ENCODE measurements around the gene ADGRG4.

DNA sequence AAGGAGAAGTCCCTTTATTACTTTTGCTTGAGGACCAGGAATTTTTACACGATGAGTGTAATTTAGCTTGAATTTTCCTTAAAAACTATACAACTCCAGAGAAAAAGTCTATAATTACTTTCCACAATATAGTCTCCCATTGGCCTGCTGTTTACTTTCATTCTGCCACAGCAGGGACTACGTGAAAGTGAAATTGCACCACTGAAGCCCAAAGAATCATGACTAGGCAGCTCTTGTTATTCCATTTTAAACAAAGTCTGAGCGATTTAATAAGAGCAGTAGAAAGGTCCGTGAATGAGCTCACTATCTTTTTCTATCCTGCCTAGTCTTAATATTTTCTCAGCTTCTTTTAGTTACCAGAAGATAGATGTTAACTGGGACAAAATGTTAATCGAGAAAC is 68.6 kb downstream of the ADGRG4 start:
- TF ChIP-seq TEAD4 (IDR thresholded peaks at IDR 0.05; ENCODE audit: borderline replicate concordance, insufficient read depth) (no peak), EZH2phosphoT487 (IDR thresholded peaks at IDR 0.05; ENCODE audit: borderline replicate concordance, low read depth) (no peak), EP300 (IDR thresholded peaks at IDR 0.05; ENCODE audit: borderline replicate concordance in 1 of 2, low read depth in 1 of 2, low read length in 1 of 2) (no peak), JUND (IDR thresholded peaks at IDR 0.05) (no peak), POLR2AphosphoS5 (IDR thresholded peaks at IDR 0.05; ENCODE audit: low read depth, low read length) (no peak), RAD21 (IDR thresholded peaks at IDR 0.05; ENCODE audit: low read length) (no peak), SMC3 (IDR thresholded peaks at IDR 0.05; ENCODE audit: low read depth, low read length) (no peak), YY1 (IDR thresholded peaks at IDR 0.05; ENCODE audit: low read depth) (no peak), TAF1 (IDR thresholded peaks at IDR 0.05; ENCODE audit: borderline replicate concordance, low read depth, low read length) (no peak), GABPA (IDR thresholded peaks at IDR 0.05; ENCODE audit: low read depth) (no peak)
- TF ChIP-seq, protein P1, sequence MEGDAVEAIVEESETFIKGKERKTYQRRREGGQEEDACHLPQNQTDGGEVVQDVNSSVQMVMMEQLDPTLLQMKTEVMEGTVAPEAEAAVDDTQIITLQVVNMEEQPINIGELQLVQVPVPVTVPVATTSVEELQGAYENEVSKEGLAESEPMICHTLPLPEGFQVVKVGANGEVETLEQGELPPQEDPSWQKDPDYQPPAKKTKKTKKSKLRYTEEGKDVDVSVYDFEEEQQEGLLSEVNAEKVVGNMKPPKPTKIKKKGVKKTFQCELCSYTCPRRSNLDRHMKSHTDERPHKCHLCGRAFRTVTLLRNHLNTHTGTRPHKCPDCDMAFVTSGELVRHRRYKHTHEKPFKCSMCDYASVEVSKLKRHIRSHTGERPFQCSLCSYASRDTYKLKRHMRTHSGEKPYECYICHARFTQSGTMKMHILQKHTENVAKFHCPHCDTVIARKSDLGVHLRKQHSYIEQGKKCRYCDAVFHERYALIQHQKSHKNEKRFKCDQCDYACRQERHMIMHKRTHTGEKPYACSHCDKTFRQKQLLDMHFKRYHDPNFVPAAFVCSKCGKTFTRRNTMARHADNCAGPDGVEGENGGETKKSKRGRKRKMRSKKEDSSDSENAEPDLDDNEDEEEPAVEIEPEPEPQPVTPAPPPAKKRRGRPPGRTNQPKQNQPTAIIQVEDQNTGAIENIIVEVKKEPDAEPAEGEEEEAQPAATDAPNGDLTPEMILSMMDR (IDR thresholded peaks at IDR 0.05): no peak
- TF ChIP-seq, protein P2, sequence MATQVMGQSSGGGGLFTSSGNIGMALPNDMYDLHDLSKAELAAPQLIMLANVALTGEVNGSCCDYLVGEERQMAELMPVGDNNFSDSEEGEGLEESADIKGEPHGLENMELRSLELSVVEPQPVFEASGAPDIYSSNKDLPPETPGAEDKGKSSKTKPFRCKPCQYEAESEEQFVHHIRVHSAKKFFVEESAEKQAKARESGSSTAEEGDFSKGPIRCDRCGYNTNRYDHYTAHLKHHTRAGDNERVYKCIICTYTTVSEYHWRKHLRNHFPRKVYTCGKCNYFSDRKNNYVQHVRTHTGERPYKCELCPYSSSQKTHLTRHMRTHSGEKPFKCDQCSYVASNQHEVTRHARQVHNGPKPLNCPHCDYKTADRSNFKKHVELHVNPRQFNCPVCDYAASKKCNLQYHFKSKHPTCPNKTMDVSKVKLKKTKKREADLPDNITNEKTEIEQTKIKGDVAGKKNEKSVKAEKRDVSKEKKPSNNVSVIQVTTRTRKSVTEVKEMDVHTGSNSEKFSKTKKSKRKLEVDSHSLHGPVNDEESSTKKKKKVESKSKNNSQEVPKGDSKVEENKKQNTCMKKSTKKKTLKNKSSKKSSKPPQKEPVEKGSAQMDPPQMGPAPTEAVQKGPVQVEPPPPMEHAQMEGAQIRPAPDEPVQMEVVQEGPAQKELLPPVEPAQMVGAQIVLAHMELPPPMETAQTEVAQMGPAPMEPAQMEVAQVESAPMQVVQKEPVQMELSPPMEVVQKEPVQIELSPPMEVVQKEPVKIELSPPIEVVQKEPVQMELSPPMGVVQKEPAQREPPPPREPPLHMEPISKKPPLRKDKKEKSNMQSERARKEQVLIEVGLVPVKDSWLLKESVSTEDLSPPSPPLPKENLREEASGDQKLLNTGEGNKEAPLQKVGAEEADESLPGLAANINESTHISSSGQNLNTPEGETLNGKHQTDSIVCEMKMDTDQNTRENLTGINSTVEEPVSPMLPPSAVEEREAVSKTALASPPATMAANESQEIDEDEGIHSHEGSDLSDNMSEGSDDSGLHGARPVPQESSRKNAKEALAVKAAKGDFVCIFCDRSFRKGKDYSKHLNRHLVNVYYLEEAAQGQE (IDR thresholded peaks at IDR 0.05; ENCODE audit: low read depth, low read length): no peak
- TF ChIP-seq, protein P3, sequence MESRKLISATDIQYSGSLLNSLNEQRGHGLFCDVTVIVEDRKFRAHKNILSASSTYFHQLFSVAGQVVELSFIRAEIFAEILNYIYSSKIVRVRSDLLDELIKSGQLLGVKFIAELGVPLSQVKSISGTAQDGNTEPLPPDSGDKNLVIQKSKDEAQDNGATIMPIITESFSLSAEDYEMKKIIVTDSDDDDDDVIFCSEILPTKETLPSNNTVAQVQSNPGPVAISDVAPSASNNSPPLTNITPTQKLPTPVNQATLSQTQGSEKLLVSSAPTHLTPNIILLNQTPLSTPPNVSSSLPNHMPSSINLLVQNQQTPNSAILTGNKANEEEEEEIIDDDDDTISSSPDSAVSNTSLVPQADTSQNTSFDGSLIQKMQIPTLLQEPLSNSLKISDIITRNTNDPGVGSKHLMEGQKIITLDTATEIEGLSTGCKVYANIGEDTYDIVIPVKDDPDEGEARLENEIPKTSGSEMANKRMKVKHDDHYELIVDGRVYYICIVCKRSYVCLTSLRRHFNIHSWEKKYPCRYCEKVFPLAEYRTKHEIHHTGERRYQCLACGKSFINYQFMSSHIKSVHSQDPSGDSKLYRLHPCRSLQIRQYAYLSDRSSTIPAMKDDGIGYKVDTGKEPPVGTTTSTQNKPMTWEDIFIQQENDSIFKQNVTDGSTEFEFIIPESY (IDR thresholded peaks at IDR 0.05; ENCODE audit: borderline replicate concordance, low read depth): no peak

All from SK-N-SH (cell line).